SK-N-SH treated with all-trans-retinoic acid at 6 μM for 48 hours (cell line): ENCODE measurements around the gene ZBTB16.
A peak's percentile ranks its signal among the peaks of the same experiment; 100 is the strongest.

ENCODE experiments used
- ATAC-seq: fragments of 200-7000 bp; cut with Tn5 transposase; 3 replicates; pipeline ENCODE4 v1.9.1; 2020; ENCODE audit warnings: mild to moderate bottlenecking, moderate library complexity
- ARNTL ChIP-seq: fragments of 450-650 bp; formaldehyde crosslinking; IDR thresholded peaks from 2 replicates; pipeline ENCODE4 v1.5.0; 2020; ENCODE audit warnings: low read depth, mild to moderate bottlenecking, moderate library complexity, borderline replicate concordance
- BACH2 ChIP-seq: fragments of 250-450 bp; sonication (Bioruptor Pico); IDR thresholded peaks from 2 replicates; pipeline ENCODE4 v1.9.0; 2021; ENCODE audit warnings: mild to moderate bottlenecking, borderline replicate concordance
- CREB5 ChIP-seq: fragments of 250-450 bp; sonication (Bioruptor Pico); IDR thresholded peaks from 2 replicates; pipeline ENCODE4 v1.5.1; 2020; ENCODE audit warnings: low read depth, mild to moderate bottlenecking, moderate library complexity
- CSDC2 ChIP-seq: fragments of 250-450 bp; sonication (Bioruptor Pico); IDR thresholded peaks from 2 replicates; pipeline ENCODE4 v1.5.0; 2020; ENCODE audit warnings: mild to moderate bottlenecking, moderate library complexity
- CSRNP3 ChIP-seq: fragments of 250-450 bp; sonication (Bioruptor Pico); IDR thresholded peaks from 2 replicates; pipeline ENCODE4 v1.5.1; 2021; ENCODE audit warnings: mild to moderate bottlenecking, moderate library complexity
- ESRRG ChIP-seq: fragments of 250-450 bp; sonication (Bioruptor Pico); IDR thresholded peaks from 2 replicates; pipeline ENCODE4 v1.6.1; 2021; ENCODE audit warnings: mild to moderate bottlenecking
- GLIS3 ChIP-seq: fragments of 250-450 bp; sonication (Bioruptor Pico); IDR thresholded peaks from 2 replicates; pipeline ENCODE4 v1.5.0; 2020; ENCODE audit warnings: mild to moderate bottlenecking, moderate library complexity
- ISL1 ChIP-seq: fragments of 250-450 bp; sonication (Bioruptor Pico); IDR thresholded peaks from 2 replicates; pipeline ENCODE4 v2.1.2; 2022; ENCODE audit warnings: mild to moderate bottlenecking, moderate library complexity
- OSR1 ChIP-seq: fragments of 250-450 bp; sonication (Bioruptor Pico); IDR thresholded peaks from 2 replicates; pipeline ENCODE4 v1.8.0; 2022; ENCODE audit warnings: moderate library complexity, mild to moderate bottlenecking, inconsistent platforms
- PATZ1 ChIP-seq: fragments of 250-450 bp; sonication (Bioruptor Pico); IDR thresholded peaks from 2 replicates; pipeline ENCODE4 v1.8.0; 2020; ENCODE audit warnings: mild to moderate bottlenecking, moderate library complexity, borderline replicate concordance
- POU6F1 ChIP-seq: fragments of 250-450 bp; sonication (Bioruptor Pico); IDR thresholded peaks from 2 replicates; pipeline ENCODE4 v1.8.0; 2021; ENCODE audit warnings: low read depth, mild to moderate bottlenecking, moderate library complexity, borderline replicate concordance
- SNAI2 ChIP-seq: fragments of 250-450 bp; sonication (Bioruptor Pico); IDR thresholded peaks from 2 replicates; pipeline ENCODE4 v1.5.0; 2020; ENCODE audit warnings: mild to moderate bottlenecking, moderate library complexity
- TCF4 ChIP-seq: fragments of 250-450 bp; sonication (Bioruptor Pico); IDR thresholded peaks from 2 replicates; pipeline ENCODE4 v1.8.0; 2021; ENCODE audit warnings: mild to moderate bottlenecking, moderate library complexity, borderline replicate concordance
- TOX ChIP-seq: fragments of 250-450 bp; sonication (Bioruptor Pico); IDR thresholded peaks from 2 replicates; pipeline ENCODE4 v1.8.0; 2021; ENCODE audit warnings: mild to moderate bottlenecking, moderate library complexity, borderline replicate concordance
- TSHZ2 ChIP-seq: fragments of 250-450 bp; sonication (Bioruptor Pico); IDR thresholded peaks from 2 replicates; pipeline ENCODE4 v1.5.0; 2020; ENCODE audit warnings: mild to moderate bottlenecking, moderate library complexity
- ZC3H10 ChIP-seq: fragments of 250-450 bp; sonication (Bioruptor Pico); IDR thresholded peaks from 2 replicates; pipeline ENCODE4 v1.5.1; 2021; ENCODE audit warnings: mild to moderate bottlenecking, moderate library complexity
- ZFP3 ChIP-seq: fragments of 250-450 bp; sonication (Bioruptor Pico); IDR thresholded peaks from 2 replicates; pipeline ENCODE4 v1.5.0; 2020; ENCODE audit warnings: mild to moderate bottlenecking, moderate library complexity
- ZFP30 ChIP-seq: fragments of 450-650 bp; formaldehyde crosslinking; IDR thresholded peaks from 2 replicates; pipeline ENCODE4 v1.5.0; 2022; ENCODE audit warnings: mild to moderate bottlenecking, moderate library complexity
- ZNF70 ChIP-seq: fragments of 450-650 bp; formaldehyde crosslinking; IDR thresholded peaks from 2 replicates; pipeline ENCODE4 v1.5.0; 2020; ENCODE audit warnings: mild to moderate bottlenecking, moderate library complexity
- ZNF8 ChIP-seq: fragments of 450-650 bp; formaldehyde crosslinking; IDR thresholded peaks from 2 replicates; pipeline ENCODE4 v1.5.0; 2020; ENCODE audit warnings: mild to moderate bottlenecking, moderate library complexity

Gene ZBTB16

GRCh38 chr11:114295676-114296604 lies 236.4 kb downstream of the ZBTB16 start, which contains the start of gene NNMT:
Gene NNMT, plus strand, starts transcription at chr11:114296399. Its CDS starts 158 bp downstream, at chr11:114296557.
- peak; percentile 72 for ATAC-seq
- peak; percentile 13; the same call in 1 of the 2 replicates for TF ChIP-seq ISL1 (CRISPR knock-in tag)
- TF ChIP-seq BACH2: no peak

- TF ChIP-seq CSDC2 (CRISPR knock-in tag): no peak
- no peak for TF ChIP-seq ZC3H10 (CRISPR knock-in tag)
- TF ChIP-seq ZNF70: no peak
- no peak for TF ChIP-seq OSR1 (CRISPR knock-in tag)
- no peak for TF ChIP-seq TOX (CRISPR knock-in tag)
- no peak for TF ChIP-seq ZNF8 (CRISPR knock-in tag)
- no peak for TF ChIP-seq PATZ1
- no peak for TF ChIP-seq CSRNP3
- no peak for TF ChIP-seq POU6F1 (CRISPR knock-in tag)
- no peak for TF ChIP-seq CREB5 (CRISPR knock-in tag)
- TF ChIP-seq ZFP30 (CRISPR knock-in tag): no peak
- no peak for TF ChIP-seq ISL1 (CRISPR knock-in tag)
- no peak for TF ChIP-seq ZFP3
- no peak for TF ChIP-seq BACH2
- TF ChIP-seq ARNTL (CRISPR knock-in tag): no peak
- TF ChIP-seq ESRRG (CRISPR knock-in tag): no peak
- TF ChIP-seq TCF4 (CRISPR knock-in tag): no peak
- TF ChIP-seq, all 23 proteins: peak for 0
- ATAC-seq: peak; percentile 11; the same call in 2 of the 3 replicates
Observed at GRCh38 chr11:114296605-114297372, 237.3 kb downstream of the ZBTB16 start.

- ATAC-seq: no peak
Observed at GRCh38 chr11:114297806-114298709, 238.5 kb downstream of the ZBTB16 start.

More at GRCh38 chr11:114297806-114298709, 238.5 kb downstream of the ZBTB16 start:
- TF ChIP-seq ZFP3 (no peak), POU6F1 (CRISPR knock-in tag) (no peak), ZC3H10 (CRISPR knock-in tag) (no peak), ZFP30 (CRISPR knock-in tag) (no peak), CSDC2 (CRISPR knock-in tag) (no peak), GLIS3 (CRISPR knock-in tag) (no peak), CREB5 (CRISPR knock-in tag) (no peak), ISL1 (CRISPR knock-in tag) (no peak), ZNF70 (no peak), SNAI2 (CRISPR knock-in tag) (no peak), TSHZ2 (CRISPR knock-in tag) (no peak), ZNF8 (CRISPR knock-in tag) (no peak)
- TF ChIP-seq, all 23 proteins: peak for 0
